Endothelial cell of umbilical vein (primary cell): ENCODE results near the gene VPS35.

Experiments
- EZH2 ChIP-seq: IDR thresholded peaks from 2 replicates; pipeline ENCODE4 v1.6.1; 2012; ENCODE audit warnings: borderline replicate concordance, low read depth, mild to moderate bottlenecking, moderate library complexity, low read length, inconsistent platforms; ENCODE audit not compliant: severe bottlenecking
- FOS ChIP-seq: IDR thresholded peaks from 2 replicates; pipeline ENCODE4 v1.6.1; 2011; ENCODE audit warnings: mild to moderate bottlenecking, low read length, moderate library complexity, borderline replicate concordance; ENCODE audit not compliant: insufficient read depth
- GATA2 ChIP-seq: IDR thresholded peaks from 2 replicates; pipeline ENCODE4 v1.7.0; 2011; ENCODE audit warnings: low read depth, mild to moderate bottlenecking, moderate library complexity, mixed read lengths, low read length; ENCODE audit not compliant: insufficient read length, insufficient read depth
- JUN ChIP-seq: IDR thresholded peaks from 2 replicates; pipeline ENCODE4 v1.6.1; 2011; ENCODE audit warnings: borderline replicate concordance, low read depth; ENCODE audit not compliant: insufficient read length, insufficient read depth
- MYC ChIP-seq: IDR thresholded peaks from one replicate; pipeline ENCODE4 v1.6.1; 2011; ENCODE audit warnings: mild to moderate bottlenecking, low read depth, low read length
- POLR2A ChIP-seq: IDR thresholded peaks from 2 replicates; pipeline ENCODE4 v1.6.1; 2012; ENCODE audit warnings: low read depth, mild to moderate bottlenecking, control low read depth, low read length
- POLR2AphosphoS5 ChIP-seq: IDR thresholded peaks from 2 replicates; pipeline ENCODE4 v1.6.1; 2012; ENCODE audit warnings: low read depth, mild to moderate bottlenecking, control low read depth, low read length, moderate library complexity; ENCODE audit not compliant: insufficient read depth
- TF ChIP-seq, protein P1 (sequence below), 2 donors: IDR thresholded peaks; 1 replicate in 1 of 2; 2 replicates in 1 of 2; pipeline ENCODE4 v1.5.1; 2011; ENCODE audit warnings: low read length in 2 of 2, mild to moderate bottlenecking in 2 of 2, moderate library complexity in 2 of 2, control low read depth in 1 of 2, inconsistent platforms in 1 of 2, low read depth in 1 of 2; ENCODE audit not compliant: insufficient read depth in 1 of 2; ENCODE audit errors: extremely low read depth in 1 of 2
- TF ChIP-seq, protein P2 (sequence below): IDR thresholded peaks from 2 replicates; pipeline ENCODE4 v1.6.1; 2011; ENCODE audit not compliant: insufficient read depth, insufficient read length

DNA sequence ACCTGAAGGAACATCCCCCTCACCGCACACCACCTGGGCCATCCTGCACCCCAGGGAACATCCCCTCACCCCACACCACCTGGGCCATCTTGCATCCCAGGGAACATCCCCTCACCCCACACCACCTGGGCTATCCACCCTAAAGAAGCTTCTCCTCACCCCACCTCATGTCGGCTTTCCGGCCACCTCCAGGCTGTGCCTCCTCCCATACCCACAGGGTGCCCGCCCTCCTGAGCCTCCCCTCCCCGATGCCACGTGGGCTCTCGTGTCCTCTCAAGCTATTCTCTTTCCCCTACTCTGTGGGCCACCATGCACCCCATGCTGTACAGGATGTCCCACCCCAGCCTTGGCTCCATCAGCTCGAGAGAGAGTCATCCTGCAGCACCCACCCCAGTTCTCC lies 41.1 kb upstream of the VPS35 start:
- TF ChIP-seq, protein P1, sequence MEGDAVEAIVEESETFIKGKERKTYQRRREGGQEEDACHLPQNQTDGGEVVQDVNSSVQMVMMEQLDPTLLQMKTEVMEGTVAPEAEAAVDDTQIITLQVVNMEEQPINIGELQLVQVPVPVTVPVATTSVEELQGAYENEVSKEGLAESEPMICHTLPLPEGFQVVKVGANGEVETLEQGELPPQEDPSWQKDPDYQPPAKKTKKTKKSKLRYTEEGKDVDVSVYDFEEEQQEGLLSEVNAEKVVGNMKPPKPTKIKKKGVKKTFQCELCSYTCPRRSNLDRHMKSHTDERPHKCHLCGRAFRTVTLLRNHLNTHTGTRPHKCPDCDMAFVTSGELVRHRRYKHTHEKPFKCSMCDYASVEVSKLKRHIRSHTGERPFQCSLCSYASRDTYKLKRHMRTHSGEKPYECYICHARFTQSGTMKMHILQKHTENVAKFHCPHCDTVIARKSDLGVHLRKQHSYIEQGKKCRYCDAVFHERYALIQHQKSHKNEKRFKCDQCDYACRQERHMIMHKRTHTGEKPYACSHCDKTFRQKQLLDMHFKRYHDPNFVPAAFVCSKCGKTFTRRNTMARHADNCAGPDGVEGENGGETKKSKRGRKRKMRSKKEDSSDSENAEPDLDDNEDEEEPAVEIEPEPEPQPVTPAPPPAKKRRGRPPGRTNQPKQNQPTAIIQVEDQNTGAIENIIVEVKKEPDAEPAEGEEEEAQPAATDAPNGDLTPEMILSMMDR (IDR thresholded peaks at IDR 0.05; ENCODE audit: extremely low read depth in 1 of 2, insufficient read depth in 1 of 2, low read depth in 1 of 2, low read length in 2 of 2): no peak
- no peak for TF ChIP-seq POLR2A
- no peak for TF ChIP-seq EZH2
- no peak for TF ChIP-seq FOS
- TF ChIP-seq POLR2AphosphoS5: no peak
- TF ChIP-seq, protein P2, sequence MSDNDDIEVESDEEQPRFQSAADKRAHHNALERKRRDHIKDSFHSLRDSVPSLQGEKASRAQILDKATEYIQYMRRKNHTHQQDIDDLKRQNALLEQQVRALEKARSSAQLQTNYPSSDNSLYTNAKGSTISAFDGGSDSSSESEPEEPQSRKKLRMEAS: no peak
- TF ChIP-seq JUN: no peak
- no peak for TF ChIP-seq MYC
- TF ChIP-seq GATA2: no peak
